22Rv1 (cell line): Measurements from ENCODE around the gene CCDC92.

Source experiments
- ZFX ChIP-seq: fragments of 450-650 bp; IDR thresholded peaks from 2 replicates; pipeline ENCODE4 v1.6.1; 2017; ENCODE audit warnings: antibody characterized with exemption, borderline replicate concordance
- TF ChIP-seq, protein P1 (sequence below): fragments of 450-650 bp; IDR thresholded peaks from 2 replicates; pipeline ENCODE4 v1.5.1; 2017; ENCODE audit warnings: mild to moderate bottlenecking

DNA sequence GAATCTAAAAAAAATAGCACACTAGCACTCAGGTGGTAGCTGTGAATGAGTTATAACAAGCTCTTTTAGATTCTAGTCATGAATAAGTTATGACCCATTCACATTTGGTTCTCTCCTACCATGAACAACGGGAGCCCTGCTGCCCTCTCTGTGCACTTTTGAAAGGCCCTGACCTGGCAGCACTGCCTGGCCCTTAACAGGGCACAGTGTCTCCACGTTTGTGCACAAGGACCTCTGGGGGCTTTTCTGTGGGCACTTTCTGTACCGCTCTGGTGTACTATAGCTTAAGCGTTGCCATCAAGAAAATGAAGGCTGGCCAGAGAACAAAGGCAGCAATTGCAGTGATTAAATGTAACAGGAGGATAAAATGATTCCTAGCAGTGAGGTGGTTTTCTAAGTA lies 21.2 kb downstream of the CCDC92 start:
- TF ChIP-seq, protein P1, sequence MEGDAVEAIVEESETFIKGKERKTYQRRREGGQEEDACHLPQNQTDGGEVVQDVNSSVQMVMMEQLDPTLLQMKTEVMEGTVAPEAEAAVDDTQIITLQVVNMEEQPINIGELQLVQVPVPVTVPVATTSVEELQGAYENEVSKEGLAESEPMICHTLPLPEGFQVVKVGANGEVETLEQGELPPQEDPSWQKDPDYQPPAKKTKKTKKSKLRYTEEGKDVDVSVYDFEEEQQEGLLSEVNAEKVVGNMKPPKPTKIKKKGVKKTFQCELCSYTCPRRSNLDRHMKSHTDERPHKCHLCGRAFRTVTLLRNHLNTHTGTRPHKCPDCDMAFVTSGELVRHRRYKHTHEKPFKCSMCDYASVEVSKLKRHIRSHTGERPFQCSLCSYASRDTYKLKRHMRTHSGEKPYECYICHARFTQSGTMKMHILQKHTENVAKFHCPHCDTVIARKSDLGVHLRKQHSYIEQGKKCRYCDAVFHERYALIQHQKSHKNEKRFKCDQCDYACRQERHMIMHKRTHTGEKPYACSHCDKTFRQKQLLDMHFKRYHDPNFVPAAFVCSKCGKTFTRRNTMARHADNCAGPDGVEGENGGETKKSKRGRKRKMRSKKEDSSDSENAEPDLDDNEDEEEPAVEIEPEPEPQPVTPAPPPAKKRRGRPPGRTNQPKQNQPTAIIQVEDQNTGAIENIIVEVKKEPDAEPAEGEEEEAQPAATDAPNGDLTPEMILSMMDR, result no peak
- no peak for TF ChIP-seq ZFX
